Measurements from ENCODE around the gene ISOC1. TPM values are rescaled to one million over a fixed set of nuclear protein-coding genes. Genes with fewer than 3 reads are reported as not detected.

Gene ISOC1
- total RNA-seq, 1 experiment from 2014 or later = 21.1 TPM

GRCh38 chr5:129073111-129073510 lies 21.4 kb upstream of the ISOC1 start:
- no peak overlapping the region for H3K4me3 ChIP-seq (ENCODE audit: low read depth, low read length, poor library complexity, severe bottlenecking)
- H3K4me1 ChIP-seq (ENCODE audit: insufficient read depth, low read length, poor library complexity, severe bottlenecking) = no peaks in the 10 kb centered on the region
- no peaks in the 10 kb centered on the region for H3K9me3 ChIP-seq (ENCODE audit: low read depth, low read length, poor library complexity, severe bottlenecking)
- H3K27me3 ChIP-seq (replicated peaks; ENCODE audit: insufficient read depth, low read depth, low read length, poor library complexity) = peaks cover 7% of the 10 kb centered on the region
- no peaks in the 10 kb centered on the region for H3K36me3 ChIP-seq (ENCODE audit: insufficient read depth, low read length, poor library complexity, severe bottlenecking)
- CTCF ChIA-PET = no interaction called here
- TF ChIP-seq EZH2 (IDR thresholded peaks at IDR 0.05; ENCODE audit: borderline replicate concordance, low read depth, low read length, poor library complexity, severe bottlenecking) = no peak
- no peak for TF ChIP-seq CTCF (conservative IDR thresholded peaks at IDR 0.05; ENCODE audit: low read depth, low read length)
- DNase-seq (ENCODE audit: low spot score) = no peak
- no TSS peak for BruUV-seq (replicated peaks)
- intact Hi-C loops (cut with micrococcal nuclease; ENCODE audit: unreplicated experiment) = no loop called here
- POLR2A ChIA-PET (ENCODE audit: low non-redundant PET) = no interaction called here
- no peak overlapping the region for H3K27ac ChIP-seq (ENCODE audit: low read depth, low read length, poor library complexity, severe bottlenecking)

- BruUV-seq (replicated peaks) = no TSS peak
- CTCF ChIA-PET = no interaction called here
- intact Hi-C loops (cut with micrococcal nuclease; ENCODE audit: unreplicated experiment) = no loop called here
- POLR2A ChIA-PET (ENCODE audit: low non-redundant PET) = no interaction called here
- H3K27ac ChIP-seq (ENCODE audit: low read depth, low read length, poor library complexity, severe bottlenecking) = no peak overlapping the region
- H3K4me3 ChIP-seq (ENCODE audit: low read depth, low read length, poor library complexity, severe bottlenecking) = no peak overlapping the region
- H3K9me3 ChIP-seq (ENCODE audit: low read depth, low read length, poor library complexity, severe bottlenecking) = no peaks in the 10 kb centered on the region
- no peaks in the 10 kb centered on the region for H3K36me3 ChIP-seq (ENCODE audit: insufficient read depth, low read length, poor library complexity, severe bottlenecking)
- DNase-seq (ENCODE audit: low spot score) = no peak
- no peaks in the 10 kb centered on the region for H3K27me3 ChIP-seq (replicated peaks; ENCODE audit: insufficient read depth, low read depth, low read length, poor library complexity)
- TF ChIP-seq CTCF (conservative IDR thresholded peaks at IDR 0.05; ENCODE audit: low read depth, low read length) = no peak
- no peak for TF ChIP-seq EZH2 (IDR thresholded peaks at IDR 0.05; ENCODE audit: borderline replicate concordance, low read depth, low read length, poor library complexity, severe bottlenecking)
- H3K4me1 ChIP-seq (ENCODE audit: insufficient read depth, low read length, poor library complexity, severe bottlenecking) = no peaks in the 10 kb centered on the region
Measured at GRCh38 chr5:129074903-129075302, 19.6 kb upstream of the ISOC1 start.

- Histone ChIP-seq H3K4me1 (ENCODE audit: insufficient read depth, low read length, poor library complexity, severe bottlenecking) (no peaks in the 10 kb centered on the region), H3K9me3 (ENCODE audit: low read depth, low read length, poor library complexity, severe bottlenecking) (no peaks in the 10 kb centered on the region), H3K27me3 (replicated peaks; ENCODE audit: insufficient read depth, low read depth, low read length, poor library complexity) (no peaks in the 10 kb centered on the region), H3K36me3 (ENCODE audit: insufficient read depth, low read length, poor library complexity, severe bottlenecking) (no peaks in the 10 kb centered on the region), H3K27ac (ENCODE audit: low read depth, low read length, poor library complexity, severe bottlenecking) (no peak overlapping the region), H3K4me3 (ENCODE audit: low read depth, low read length, poor library complexity, severe bottlenecking) (no peak overlapping the region)
- BruUV-seq (replicated peaks) = no TSS peak
- ChIA-PET POLR2A (ENCODE audit: low non-redundant PET) (no interaction called here), CTCF (no interaction called here)
- intact Hi-C loops (cut with micrococcal nuclease; ENCODE audit: unreplicated experiment) = no loop called here
- TF ChIP-seq EZH2 (IDR thresholded peaks at IDR 0.05; ENCODE audit: borderline replicate concordance, low read depth, low read length, poor library complexity, severe bottlenecking) (no peak), CTCF (conservative IDR thresholded peaks at IDR 0.05; ENCODE audit: low read depth, low read length) (no peak)
- no peak for DNase-seq (ENCODE audit: low spot score)
Measured at GRCh38 chr5:129077433-129078075, 17.0 kb upstream of the ISOC1 start.

Data from A673 (cell line).